ENCODE results near the gene IRF9. TPM values are rescaled to one million over a fixed set of nuclear protein-coding genes. Genes with fewer than 3 reads are reported as not detected.
A peak's percentile ranks its signal among the peaks of the same experiment; 100 is the strongest.

Gene IRF9
- total and polyA plus RNA-seq, 2 of the 13 experiments (the other 11 are each of a cell fraction or from before 2014, with no cell fraction given), result 14.9 to 49.7 TPM

DNA sequence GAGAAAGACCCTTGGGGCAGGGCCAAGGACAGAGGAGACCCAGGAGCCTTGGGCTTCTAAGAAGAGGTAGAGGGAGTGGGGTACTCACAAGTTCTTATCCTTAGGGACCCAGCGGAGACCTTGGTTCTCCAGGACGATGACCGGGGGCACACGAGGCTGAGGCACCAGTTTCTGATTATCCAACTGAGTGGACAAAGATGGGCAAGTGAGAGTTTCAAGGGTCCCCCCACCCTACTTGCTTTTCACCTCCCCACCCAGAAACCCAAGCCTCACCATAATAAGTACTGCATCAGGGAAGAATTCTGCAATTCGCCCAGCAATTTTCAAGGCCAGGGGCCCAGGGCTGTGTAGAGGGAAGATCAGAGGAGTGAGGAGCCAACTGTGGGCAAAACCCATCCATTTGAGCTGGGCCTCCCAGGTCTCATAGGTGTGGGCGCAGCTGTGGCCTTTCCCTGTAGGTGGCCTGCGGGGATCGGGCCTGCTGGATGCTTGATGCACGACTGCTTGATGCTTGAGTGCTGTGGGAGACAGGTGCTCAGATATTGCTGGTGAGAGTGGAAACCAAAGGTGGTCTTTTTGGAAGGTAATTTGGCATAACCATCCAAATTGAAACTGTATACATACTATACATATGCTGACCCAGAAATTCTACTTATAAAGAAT is 21.7 kb upstream of the IRF9 start (continued):
- TF ChIP-seq AFF4 (CRISPR knock-in tag; IDR thresholded peaks at IDR 0.05) (no peak), ZNF737 (CRISPR knock-in tag; IDR thresholded peaks at IDR 0.05; ENCODE audit: borderline replicate concordance) (no peak), ZNF260 (CRISPR knock-in tag; IDR thresholded peaks at IDR 0.05; ENCODE audit: borderline replicate concordance, low read depth) (no peak), SAP130 (CRISPR knock-in tag; IDR thresholded peaks at IDR 0.05; ENCODE audit: low read depth) (peak; percentile 55), HMGXB4 (CRISPR knock-in tag; IDR thresholded peaks at IDR 0.05; ENCODE audit: borderline replicate concordance in 1 of 2, low read depth in 1 of 2) (peak in 1 of 2 experiments; percentile 56; a peak in 1 of 4 replicates), DBP (CRISPR knock-in tag; IDR thresholded peaks at IDR 0.05; ENCODE audit: not compliant biosample characterization) (no peak), SRY (CRISPR knock-in tag; IDR thresholded peaks at IDR 0.05) (no peak), IRX3 (CRISPR knock-in tag; IDR thresholded peaks at IDR 0.05; ENCODE audit: borderline replicate concordance, low read depth) (no peak), ZNF788 (CRISPR knock-in tag; IDR thresholded peaks at IDR 0.05; ENCODE audit: borderline replicate concordance) (no peak), ZBTB44 (CRISPR knock-in tag; IDR thresholded peaks at IDR 0.05) (no peak), ZBTB8A (CRISPR knock-in tag; IDR thresholded peaks at IDR 0.05; ENCODE audit: borderline replicate concordance, low read depth) (no peak), ZNF75D (CRISPR knock-in tag; IDR thresholded peaks at IDR 0.05; ENCODE audit: borderline replicate concordance) (no peak), ZNF503 (CRISPR knock-in tag; IDR thresholded peaks at IDR 0.05) (no peak), ZNF430 (CRISPR knock-in tag; IDR thresholded peaks at IDR 0.05) (no peak)
- TF ChIP-seq, protein P1, sequence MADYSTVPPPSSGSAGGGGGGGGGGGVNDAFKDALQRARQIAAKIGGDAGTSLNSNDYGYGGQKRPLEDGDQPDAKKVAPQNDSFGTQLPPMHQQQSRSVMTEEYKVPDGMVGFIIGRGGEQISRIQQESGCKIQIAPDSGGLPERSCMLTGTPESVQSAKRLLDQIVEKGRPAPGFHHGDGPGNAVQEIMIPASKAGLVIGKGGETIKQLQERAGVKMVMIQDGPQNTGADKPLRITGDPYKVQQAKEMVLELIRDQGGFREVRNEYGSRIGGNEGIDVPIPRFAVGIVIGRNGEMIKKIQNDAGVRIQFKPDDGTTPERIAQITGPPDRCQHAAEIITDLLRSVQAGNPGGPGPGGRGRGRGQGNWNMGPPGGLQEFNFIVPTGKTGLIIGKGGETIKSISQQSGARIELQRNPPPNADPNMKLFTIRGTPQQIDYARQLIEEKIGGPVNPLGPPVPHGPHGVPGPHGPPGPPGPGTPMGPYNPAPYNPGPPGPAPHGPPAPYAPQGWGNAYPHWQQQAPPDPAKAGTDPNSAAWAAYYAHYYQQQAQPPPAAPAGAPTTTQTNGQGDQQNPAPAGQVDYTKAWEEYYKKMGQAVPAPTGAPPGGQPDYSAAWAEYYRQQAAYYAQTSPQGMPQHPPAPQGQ (CRISPR knock-in tag; IDR thresholded peaks at IDR 0.05; ENCODE audit: borderline replicate concordance), result no peak

Measured in HepG2 (cell line).